A673 (cell line): Measurements from ENCODE around the gene DNTT. TPM values are rescaled to one million over a fixed set of nuclear protein-coding genes. Genes with fewer than 3 reads are reported as not detected.

Experiments used
- BruUV-seq: library from RNA; stranded (reverse); fragments of 400-500 nt; replicated peaks from 2 replicates; lab custom pipeline; 2021; lab: Mats Ljungman, UMichigan
- CTCF ChIA-PET: fragments of 300-600 bp; sonication (Branson Sonifier 250); formaldehyde crosslinking; loops from one replicate; lab custom pipeline; 2022; ENCODE audit warnings: antibody characterized with exemption; lab: Charles Lee
- POLR2A ChIA-PET: fragments of 300-600 bp; sonication (Branson Sonifier 250); formaldehyde crosslinking; loops from one replicate; lab custom pipeline; 2022; ENCODE audit warnings: antibody characterized with exemption; ENCODE audit not compliant: low non-redundant PET; lab: Charles Lee
- DNase-seq: peaks from one replicate; pipeline ENCODE4 v3.0.0-alpha.2; 2015; ENCODE audit warnings: low spot score
- H3K27ac ChIP-seq: fragments of 200-600 bp; sonication (generic); 2 replicates; pipeline ENCODE4 v1.5.1; 2016; ENCODE audit warnings: mixed run types, low read depth, mild to moderate bottlenecking, mixed read lengths, antibody characterized with exemption, low read length; ENCODE audit not compliant: poor library complexity, severe bottlenecking
- H3K27me3 ChIP-seq: fragments of 200-600 bp; sonication (generic); replicated peaks from 2 replicates; pipeline ENCODE4 v1.6.1; 2017; ENCODE audit warnings: mixed run types, low read depth, mild to moderate bottlenecking, mixed read lengths, antibody characterized with exemption, low read length; ENCODE audit not compliant: insufficient read depth, poor library complexity
- H3K36me3 ChIP-seq: fragments of 200-600 bp; sonication (generic); 2 replicates; pipeline ENCODE4 v1.6.1; 2016; ENCODE audit warnings: mixed run types, mild to moderate bottlenecking, mixed read lengths, antibody characterized with exemption, low read length; ENCODE audit not compliant: insufficient read depth, poor library complexity, severe bottlenecking
- H3K4me1 ChIP-seq: fragments of 200-600 bp; sonication (generic); 2 replicates; pipeline ENCODE4 v1.6.1; 2017; ENCODE audit warnings: mixed run types, mild to moderate bottlenecking, mixed read lengths, antibody characterized with exemption, low read length; ENCODE audit not compliant: insufficient read depth, poor library complexity, severe bottlenecking
- H3K4me3 ChIP-seq: fragments of 200-600 bp; sonication (generic); 2 replicates; pipeline ENCODE4 v1.5.1; 2016; ENCODE audit warnings: low read depth, mixed run types, mild to moderate bottlenecking, mixed read lengths, low read length; ENCODE audit not compliant: poor library complexity, severe bottlenecking
- H3K9me3 ChIP-seq: fragments of 200-600 bp; sonication (generic); 2 replicates; pipeline ENCODE4 v1.6.1; 2016; ENCODE audit warnings: mixed run types, low read depth, mild to moderate bottlenecking, mixed read lengths, antibody characterized with exemption, low read length; ENCODE audit not compliant: poor library complexity, severe bottlenecking
- CTCF ChIP-seq: fragments of 300-800, 200-600 bp; sonication (generic); conservative IDR thresholded peaks from 2 replicates; pipeline ENCODE4 v1.5.1; 2017; ENCODE audit warnings: low read depth, mild to moderate bottlenecking, antibody characterized with exemption, low read length, moderate library complexity, mixed read lengths
- EZH2 ChIP-seq: fragments of 200-600 bp; sonication (generic); IDR thresholded peaks from 2 replicates; pipeline ENCODE4 v1.6.1; 2017; ENCODE audit warnings: borderline replicate concordance, low read depth, mild to moderate bottlenecking, mixed read lengths, antibody characterized with exemption, low read length; ENCODE audit not compliant: poor library complexity, severe bottlenecking
- intact Hi-C: fragments of 100-400 bp; cut with micrococcal nuclease; formaldehyde crosslinking; loops from one replicate; pipeline ENCODE4 v1.10.0; 2022; ENCODE audit not compliant: unreplicated experiment
- total RNA-seq: library from RNA; stranded (reverse); gene quantifications from 2 replicates; pipeline ENCODE4 v1.2.3, GENCODE V29; 2021

Gene DNTT
- total RNA-seq, 1 experiment from 2014 or later = not detected

DNA sequence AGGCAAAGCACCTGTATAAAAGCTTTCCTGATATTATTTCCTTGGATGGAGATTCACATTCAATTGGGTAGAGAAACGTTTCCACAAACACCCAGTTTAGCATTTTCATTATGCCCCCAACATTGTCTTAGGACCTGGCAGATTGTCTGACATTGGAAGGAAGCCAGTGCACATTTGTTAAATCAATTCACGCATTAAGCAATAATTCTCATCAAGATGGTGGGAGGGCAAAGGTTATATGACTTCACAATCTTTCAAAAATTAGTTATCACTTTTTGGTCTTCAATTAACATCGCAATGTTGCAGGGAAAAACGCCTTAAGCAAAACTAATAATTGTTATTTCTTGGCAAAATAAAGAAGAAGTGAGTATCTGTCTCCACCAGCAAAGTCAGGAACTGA lies 38.2 kb downstream of the DNTT start:
- no TSS peak for BruUV-seq
- intact Hi-C loops = no loop called here
- ChIA-PET POLR2A (no interaction called here), CTCF (no interaction called here)
- H3K27ac ChIP-seq = no peak overlapping the region
- H3K36me3 ChIP-seq = no peaks in the 10 kb centered on the region
- no peaks in the 10 kb centered on the region for H3K4me1 ChIP-seq
- peaks cover 8% of the 10 kb centered on the region for H3K9me3 ChIP-seq
- TF ChIP-seq CTCF (no peak), EZH2 (no peak)
- DNase-seq = no peak
- H3K27me3 ChIP-seq = no peaks in the 10 kb centered on the region
- no peak overlapping the region for H3K4me3 ChIP-seq

DNA sequence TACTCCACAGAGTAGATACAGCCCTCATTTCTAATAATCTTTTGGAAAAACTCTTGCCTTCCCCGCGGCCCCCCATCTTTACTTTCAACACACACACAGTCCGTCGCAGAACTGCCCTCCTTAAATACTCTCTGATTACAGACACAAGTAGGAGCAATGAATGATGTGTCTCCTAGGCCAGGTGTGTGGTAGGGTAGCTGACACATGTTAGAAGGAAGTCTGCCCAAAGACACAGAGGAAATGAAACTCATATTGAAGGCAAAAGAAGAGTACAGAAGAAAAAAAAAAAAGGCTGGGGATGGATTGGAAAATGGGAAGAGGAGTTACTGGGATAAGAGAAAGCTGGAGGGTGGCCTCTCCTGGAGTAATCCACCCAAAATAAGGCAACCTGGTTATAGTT lies 39.9 kb downstream of the DNTT start:
- no peaks in the 10 kb centered on the region for H3K4me1 ChIP-seq
- no peaks in the 10 kb centered on the region for H3K36me3 ChIP-seq
- DNase-seq = no peak
- H3K27me3 ChIP-seq = no peaks in the 10 kb centered on the region
- TF ChIP-seq CTCF (no peak), EZH2 (no peak)
- ChIA-PET CTCF (no interaction called here), POLR2A (no interaction called here)
- H3K27ac ChIP-seq = no peak overlapping the region
- H3K4me3 ChIP-seq = no peak overlapping the region
- intact Hi-C loops = no loop called here
- H3K9me3 ChIP-seq = peaks cover 8% of the 10 kb centered on the region
- no TSS peak for BruUV-seq

- POLR2A ChIA-PET = no interaction called here
Measured at GRCh38 chr10:96345222-96345621, 41.0 kb downstream of the DNTT start.

More at GRCh38 chr10:96345222-96345621, 41.0 kb downstream of the DNTT start:
- CTCF ChIA-PET = no interaction called here
- Histone ChIP-seq H3K4me1 (no peaks in the 10 kb centered on the region), H3K4me3 (no peak overlapping the region), H3K27me3 (no peaks in the 10 kb centered on the region), H3K9me3 (peaks cover 8% of the 10 kb centered on the region), H3K27ac (no peak overlapping the region), H3K36me3 (no peaks in the 10 kb centered on the region)
- no peak for DNase-seq
- TF ChIP-seq CTCF (no peak), EZH2 (no peak)
- intact Hi-C loops = no loop called here
- no TSS peak for BruUV-seq
